Neural cell (in vitro differentiated cells): ENCODE measurements around the gene HSD17B2.
"Not testable (repeated sequence)": the region's sequence is repeated elsewhere in the genome, so short reads cannot be mapped to it uniquely, and the experiment has no call there.

Experiments used
- CTCF ChIP-seq: fragments of 450-650 bp; IDR thresholded peaks from 2 replicates; pipeline ENCODE4 v1.5.1; 2014; ENCODE audit warnings: antibody characterized with exemption, mild to moderate bottlenecking, moderate library complexity; ENCODE audit not compliant: poor library complexity, severe bottlenecking
- RAD21 ChIP-seq: fragments of 450-650 bp; conservative IDR thresholded peaks from 2 replicates; pipeline ENCODE4 v1.6.1; 2014; ENCODE audit warnings: antibody characterized with exemption, mild to moderate bottlenecking, moderate library complexity
- SMC3 ChIP-seq: fragments of 450-650 bp; conservative IDR thresholded peaks from 2 replicates; pipeline ENCODE4 v1.6.1; 2014; ENCODE audit warnings: antibody characterized with exemption, mild to moderate bottlenecking, moderate library complexity; ENCODE audit not compliant: poor library complexity

- not testable (repeated sequence) for TF ChIP-seq CTCF, RAD21, SMC3
Observed at GRCh38 chr16:82139286-82139571, 104.2 kb downstream of the HSD17B2 start.
